Amniotic epithelial cell (primary cell): ENCODE results near the gene MYO9B.

Source experiments
- DNase-seq: peaks from one replicate; pipeline ENCODE4 v3.0.0-alpha.2; 2010; ENCODE audit warnings: low read depth

Gene MYO9B

DNA sequence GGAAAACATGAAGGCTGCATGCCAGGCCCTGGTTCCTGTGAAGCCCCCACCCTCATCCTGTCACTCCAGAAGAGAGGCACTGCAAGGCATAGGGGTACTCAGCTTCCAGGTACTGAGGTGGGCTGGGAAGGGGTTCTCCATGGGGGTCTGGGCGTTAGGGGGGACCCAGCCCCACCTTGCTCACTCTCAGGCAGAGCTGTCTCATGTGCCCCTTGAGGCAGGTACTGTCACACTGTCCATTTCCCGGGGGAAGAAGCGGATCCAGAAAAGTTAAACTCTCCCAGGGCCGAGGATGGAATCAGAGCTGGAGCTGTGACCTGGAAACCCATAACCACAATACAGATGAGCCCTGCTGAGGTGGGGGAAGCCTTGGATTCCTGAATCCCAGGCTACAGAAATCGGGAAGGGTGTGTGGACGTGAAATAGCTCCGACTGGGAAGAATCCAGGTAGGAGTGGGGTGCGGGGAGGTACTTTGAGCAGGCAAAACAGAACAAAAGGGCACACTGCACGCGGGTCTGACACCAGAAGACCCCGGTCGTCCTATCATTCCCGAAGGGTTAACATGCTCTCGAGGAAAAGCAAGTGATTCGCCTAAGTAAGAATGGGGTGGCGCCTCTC, 139.0 kb downstream of the MYO9B start:
- DNase-seq, result no peak

DNA sequence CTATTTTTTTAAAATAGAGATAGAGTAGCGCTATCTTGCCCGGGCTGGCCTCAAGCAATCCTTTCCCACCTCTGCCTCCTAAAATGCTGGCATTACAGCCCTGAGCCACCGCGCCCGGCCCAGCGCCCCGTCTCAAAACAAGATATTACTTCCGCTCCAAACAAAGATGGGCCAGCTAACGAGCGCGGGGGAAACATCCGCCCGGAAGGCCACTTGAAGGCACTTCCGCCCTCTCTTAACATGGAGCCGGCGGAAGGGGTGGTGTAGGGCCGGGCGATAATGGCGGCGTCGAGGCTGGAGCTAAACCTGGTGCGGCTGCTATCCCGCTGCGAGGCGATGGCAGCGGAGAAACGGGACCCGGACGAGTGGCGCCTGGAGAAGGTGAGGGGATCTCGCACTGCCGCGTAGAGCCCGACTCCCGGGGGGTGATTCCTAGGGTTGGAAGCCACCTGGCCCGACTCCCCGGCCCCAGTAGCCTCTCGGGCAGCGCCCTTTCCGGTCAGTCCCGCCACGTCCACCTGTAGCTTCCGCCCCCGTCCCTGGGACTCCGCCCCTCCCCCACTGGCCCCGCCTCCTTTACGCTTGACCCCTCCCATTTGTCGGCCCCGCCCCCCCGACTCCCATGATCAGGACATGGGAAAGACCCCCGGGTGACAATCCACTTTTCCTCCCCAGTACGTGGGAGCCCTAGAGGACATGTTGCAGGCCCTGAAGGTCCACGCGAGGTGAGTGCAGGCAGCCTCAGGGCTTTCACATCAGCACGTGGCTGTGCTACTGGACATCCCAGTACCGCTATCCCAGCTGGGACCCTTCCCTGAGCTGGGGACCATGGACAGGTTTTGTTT, 139.8 kb downstream of the MYO9B start, which contains the start of gene USE1:
TSS of gene USE1 (plus strand) at position 231 of the 845 bp plus-strand sequence. CDS start at position 280, 49 bp downstream.
- peak; percentile 89 for DNase-seq

DNA sequence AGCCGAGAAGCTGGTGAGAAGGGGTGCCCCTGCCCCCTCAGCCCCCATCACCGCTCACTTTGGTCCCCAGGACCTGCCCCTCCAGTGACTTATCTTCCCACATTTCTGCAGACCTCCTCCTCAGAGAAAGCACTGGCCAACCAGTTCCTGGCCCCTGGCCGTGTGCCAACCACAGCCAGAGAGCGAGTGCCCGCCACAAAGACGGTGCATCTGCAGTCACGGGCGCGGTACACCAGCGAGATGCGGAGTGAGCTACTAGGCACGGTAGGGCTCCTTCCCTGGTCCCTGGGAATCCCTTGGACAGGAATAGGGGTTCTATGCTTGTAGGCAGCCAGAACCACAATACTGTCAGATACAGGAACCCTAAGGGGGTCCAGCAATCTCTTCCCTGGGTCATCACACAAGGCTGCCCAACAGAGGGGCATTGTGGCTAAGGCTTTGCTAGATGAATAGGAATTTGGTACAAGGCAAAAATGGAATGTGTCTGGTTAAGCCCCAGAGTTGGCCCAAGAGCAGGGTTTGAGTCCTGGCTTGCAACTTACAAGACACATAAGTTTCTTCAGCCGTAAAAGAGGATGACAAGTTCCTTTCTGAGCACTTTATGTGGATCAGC, 140.6 kb downstream of the MYO9B start:
- DNase-seq, result no peak

DNA sequence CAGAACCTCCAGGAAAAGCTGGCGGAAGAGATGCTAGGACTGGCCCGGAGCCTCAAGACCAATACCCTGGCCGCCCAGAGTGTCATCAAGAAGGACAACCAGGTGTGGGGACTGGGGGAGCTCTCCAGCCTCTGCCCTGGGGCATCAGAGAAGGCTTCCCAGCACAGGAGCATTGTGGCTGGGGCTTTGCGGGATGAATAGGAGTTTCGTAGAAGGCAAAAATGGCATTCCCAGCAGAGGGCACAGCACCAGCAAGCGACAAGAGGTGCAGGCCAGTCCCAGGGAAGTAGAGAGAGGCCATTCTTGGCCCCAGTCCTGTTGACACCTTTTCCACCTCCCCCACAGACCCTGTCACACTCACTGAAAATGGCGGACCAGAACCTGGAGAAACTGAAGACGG, 143.7 kb downstream of the MYO9B start:
- DNase-seq, result no peak

DNA sequence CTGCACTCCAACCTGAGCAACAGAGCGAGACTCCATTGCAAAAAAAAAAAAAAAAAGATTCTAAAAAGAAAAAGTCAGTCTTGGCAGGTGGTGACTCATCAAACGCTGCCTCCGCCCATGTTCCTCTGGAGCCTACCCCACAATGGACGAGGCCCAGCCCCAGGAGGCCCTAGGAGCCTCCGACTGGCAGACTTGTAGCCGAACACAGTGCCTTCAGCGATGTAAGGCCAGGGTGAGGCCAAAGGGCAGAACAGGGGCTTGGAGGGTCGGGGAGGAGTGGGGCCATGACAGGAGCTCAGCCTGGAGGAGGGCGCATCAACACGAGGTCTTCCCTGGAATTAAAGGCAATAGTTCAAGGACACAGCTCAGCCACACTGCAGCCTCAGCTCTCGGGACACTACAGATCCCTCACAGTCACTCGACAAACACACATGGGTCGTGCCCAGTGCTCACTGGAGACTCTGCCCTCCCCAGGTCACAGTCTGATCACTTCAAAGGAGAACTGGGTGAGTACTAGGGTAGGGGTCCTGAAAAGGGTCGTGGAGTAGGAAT, 144.7 kb downstream of the MYO9B start:
- DNase-seq, result peak; percentile 82

DNA sequence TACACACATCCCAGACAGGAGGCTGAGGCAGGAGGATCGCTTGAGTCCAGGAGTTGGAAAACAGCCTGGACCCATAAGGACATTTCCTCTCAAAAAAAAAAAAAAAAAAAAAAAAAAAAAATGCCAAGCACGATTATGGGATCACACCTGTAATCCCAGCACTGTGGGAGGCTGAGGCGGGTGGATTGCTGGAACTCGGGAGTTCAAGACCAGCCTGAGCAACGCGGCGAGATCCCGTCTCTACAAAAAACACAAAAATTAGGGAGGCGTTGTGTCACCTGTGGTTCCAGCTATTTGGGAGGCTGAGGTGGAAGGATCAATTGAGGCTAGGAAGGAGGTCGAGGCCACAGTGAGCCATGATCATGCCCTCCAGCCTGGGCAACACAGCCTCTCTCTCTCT, 149.5 kb downstream of the MYO9B start:
- DNase-seq, result no peak

DNA sequence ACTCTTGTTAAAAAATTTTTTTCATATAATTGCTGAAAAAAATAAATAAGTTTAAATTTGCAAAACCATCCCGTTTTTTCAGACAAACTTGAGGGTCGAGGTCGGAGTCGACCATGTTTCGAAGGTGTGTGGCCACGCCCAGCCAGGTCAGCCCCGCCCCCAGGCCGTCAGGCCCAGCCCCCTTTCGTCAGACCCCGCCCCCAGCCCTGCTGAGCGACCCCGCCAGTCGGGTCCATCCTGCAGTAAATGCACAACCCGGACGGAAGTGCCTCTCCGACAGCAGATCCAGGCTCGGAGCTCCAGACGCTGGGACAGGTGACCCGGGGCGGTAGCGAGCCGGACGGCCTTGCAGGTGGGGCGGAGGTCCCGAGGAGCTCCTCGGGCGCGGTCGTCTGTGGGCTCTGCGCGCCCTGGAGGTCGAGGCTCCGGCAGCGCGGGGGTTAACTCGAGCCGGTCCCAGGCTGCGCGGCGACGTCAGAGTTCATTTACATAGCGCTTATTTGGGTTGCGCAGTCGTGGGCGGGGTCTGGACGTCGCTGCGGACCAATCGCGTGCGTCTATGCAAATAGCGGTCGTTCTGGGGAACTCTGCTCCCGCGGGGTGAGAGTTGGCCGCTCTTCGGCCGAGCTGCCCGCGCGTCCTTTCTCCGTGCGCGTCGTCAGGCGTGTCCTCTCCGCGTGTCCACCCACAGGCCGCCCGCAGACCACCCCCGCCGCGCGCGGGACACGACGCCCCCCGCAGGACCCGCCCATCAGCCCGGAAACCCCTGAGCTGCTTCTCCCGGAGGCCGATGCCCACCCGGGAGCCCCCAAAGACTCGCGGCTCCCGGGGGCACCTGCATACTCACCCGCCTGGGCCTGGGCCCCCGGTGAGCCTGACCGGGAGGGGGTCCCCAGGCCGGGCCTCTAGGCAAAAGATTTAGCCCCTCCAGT, 150.7 kb downstream of the MYO9B start, which contains the start of gene OCEL1:
TSS of gene OCEL1 (plus strand) at position 225 of the 932 bp plus-strand sequence. CDS start at position 247, 22 bp downstream.
- DNase-seq, result peak; percentile 97

DNA sequence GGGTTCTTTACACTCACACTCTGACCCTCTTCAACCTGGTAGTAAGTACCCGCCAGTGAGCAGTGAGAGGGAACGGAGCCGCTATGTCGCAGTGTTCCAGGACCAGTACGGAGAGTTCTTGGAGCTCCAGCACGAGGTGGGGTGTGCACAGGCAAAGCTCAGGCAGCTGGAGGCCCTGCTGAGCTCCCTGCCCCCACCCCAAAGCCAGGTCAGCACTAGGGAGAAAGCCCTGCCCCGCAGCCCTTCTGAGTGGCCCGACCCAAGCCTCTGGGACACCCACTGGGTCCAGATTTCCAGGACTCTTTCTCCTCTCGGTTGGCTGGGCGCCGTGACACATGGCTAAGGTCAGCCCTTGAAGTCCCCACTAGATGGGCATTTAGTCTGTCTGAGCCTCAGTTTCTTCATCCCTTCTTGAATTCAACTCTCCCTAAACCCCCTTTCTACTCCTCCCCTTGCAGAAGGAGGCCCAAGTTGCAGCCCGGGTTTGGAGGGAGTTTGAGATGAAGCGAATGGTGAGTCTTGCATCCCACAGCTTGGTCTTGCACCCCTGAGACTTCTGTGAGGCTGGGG, 152.3 kb downstream of the MYO9B start:
- DNase-seq, result no peak

DNA sequence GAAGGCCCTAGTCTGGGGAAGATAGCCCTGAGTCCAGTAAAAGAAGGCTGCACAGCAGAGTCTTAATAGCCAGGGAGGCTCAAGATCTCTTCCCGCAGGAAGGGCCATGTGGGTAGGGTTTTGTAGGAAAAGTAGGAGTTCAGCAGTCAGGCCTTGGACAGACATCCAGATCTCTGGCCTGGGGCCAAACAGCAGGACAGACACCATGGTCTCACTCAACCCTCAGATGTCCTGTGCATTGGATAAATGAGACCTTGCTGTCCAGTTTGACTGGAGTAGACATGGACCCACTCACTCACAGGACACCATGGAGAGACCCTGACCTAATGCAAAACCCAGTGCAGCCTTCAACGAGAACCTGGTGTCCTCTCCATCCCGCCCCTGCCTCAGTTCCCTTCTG, 154.3 kb downstream of the MYO9B start:
- DNase-seq, result no peak

DNA sequence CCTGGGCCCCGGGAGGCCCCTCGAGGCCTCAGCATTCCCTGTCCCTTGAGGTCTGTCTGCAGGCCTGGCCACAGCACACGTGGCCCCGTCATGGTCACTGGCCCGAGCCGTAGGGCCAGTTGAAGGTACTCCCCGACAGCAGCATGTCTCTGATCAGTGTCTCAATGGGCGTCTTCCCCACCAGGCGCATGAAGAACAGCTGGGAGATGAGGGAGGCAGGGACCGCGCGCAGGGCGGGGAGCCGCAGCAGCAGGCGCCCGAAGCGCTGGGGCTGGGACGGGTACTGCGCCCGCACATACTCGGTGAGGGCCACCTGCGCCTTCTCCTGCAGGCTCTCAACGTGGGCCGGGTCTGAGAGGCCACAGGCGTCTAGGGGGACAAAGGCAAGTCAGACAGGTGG, 156.7 kb downstream of the MYO9B start:
- no peak for DNase-seq

DNA sequence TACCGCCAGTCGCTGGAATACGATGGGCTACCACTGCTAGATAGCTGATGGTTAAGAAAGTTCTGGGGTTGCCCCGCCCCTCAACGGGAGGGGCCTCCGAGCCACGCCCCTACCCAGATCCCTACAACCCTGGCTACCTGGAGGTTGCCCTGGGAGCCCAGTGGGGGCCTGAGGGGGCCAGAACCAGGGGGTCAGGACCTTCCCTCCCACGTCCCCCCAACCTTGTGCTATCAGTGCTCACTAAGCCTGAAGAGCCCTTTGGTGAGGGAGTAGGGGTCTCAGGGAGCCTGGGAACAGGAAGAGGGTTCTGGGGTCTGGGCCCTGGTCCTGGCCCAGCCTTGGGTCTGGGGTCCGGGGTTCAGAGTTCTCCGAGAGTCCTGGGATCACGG, 159.3 kb downstream of the MYO9B start:
- peak; percentile 47 for DNase-seq

DNA sequence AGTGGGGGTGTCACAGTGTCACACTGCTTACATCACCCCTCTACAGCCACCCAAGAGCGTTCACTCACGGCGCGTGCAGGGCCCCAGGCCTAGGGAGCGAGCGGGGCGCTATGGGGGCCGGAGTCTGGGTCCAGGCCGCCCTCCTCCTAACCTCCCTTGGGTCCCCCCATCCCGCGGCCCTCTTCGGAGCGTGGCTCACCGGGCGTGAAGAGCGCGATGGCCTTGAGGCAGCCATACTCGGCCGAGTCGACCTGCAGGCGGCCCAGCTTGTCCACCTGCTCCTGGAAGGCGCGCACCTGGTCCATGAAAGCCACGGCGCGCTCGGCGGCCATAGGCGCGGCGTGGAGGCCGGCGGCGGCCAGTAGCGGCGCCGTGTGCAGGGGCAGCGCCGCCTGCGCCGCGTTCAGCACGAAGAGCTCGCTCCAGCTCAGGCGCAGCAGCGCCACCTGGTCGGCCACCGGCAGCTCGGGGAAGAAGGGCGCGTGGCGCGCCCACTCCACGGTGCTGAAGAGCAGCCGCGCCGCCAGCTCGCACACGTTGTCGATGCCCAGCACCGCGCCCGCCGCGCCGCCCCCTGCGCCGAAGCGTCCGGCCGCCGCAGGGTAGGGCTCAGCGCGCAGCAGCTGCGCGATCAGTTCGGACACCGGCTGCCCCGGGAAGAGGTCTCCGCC, 159.9 kb downstream of the MYO9B start:
- peak; percentile 74 for DNase-seq

DNA sequence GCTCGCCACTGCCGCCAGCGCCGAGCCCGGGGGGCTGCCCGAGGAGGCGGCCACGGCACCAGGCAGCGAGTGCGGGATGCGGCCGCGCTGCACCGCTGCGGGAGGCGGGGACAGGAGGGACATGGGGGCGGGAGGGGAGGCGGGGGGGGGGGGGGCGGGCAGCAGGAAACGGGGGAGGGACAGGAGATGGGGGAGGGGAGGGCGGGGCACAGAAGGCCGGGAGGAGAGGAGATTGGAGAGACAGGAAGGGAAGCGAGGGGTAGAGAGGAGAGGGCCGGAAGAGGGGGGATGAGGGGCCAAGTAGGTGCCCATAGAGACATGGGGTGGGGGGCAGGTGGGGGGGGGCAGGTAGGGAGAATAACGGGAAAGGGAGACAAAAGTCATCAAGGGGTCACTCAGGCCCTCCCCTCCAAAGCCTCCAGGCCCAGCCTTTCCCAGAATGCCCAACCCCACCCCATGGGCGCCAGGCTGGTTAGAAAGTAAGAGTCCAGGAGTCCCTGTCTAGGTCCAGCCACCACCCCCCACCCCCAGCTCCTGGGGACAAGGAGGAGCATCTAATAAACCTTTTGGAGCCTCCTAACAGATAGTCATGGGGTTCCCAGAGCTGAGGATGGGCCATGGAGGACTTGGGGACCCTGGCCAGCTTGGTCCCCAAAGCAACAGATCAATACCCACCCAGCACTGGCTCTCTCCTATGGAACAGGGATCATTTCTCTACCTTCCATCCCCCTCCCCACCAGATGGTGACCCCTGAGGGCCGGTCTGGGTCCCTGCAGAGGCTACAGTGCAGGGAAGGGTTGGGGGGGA, 160.6 kb downstream of the MYO9B start:
- no peak for DNase-seq

DNA sequence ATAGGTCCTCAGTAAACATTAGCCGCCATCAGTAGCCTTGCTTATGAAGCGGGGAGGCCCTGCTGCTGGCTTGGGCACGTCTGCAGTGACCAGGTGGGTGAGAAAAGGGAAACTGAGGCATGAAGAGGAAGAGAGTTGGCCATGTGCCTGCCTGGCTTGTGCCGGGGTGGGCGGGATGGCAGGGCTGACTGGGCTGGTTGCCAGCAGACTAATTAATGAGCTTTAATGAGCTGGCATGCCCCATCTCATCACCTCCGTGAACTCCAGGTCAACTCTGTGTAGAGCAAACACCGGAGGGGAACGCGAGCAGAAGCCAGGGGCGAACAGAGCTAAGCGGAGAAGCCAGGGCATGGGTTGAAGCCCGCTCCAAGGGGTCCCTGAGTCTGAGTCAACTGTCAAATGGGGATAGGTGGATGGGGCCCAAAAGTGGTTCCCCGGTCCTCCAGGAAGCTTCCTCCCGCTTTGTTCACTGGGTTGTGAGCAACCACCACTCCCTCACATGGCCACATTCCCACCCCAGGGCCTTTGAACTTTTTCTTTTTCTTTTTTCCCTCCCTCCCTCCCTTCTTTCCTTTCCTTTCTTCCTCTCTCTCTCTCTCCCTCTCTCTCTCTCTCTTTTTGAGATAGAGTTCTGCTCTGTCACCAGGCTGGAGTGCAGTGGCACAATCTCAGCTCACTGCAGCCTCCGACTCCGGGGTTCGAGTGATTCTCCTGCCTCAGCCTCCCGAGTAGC, 161.4 kb downstream of the MYO9B start:
- DNase-seq, result no peak

DNA sequence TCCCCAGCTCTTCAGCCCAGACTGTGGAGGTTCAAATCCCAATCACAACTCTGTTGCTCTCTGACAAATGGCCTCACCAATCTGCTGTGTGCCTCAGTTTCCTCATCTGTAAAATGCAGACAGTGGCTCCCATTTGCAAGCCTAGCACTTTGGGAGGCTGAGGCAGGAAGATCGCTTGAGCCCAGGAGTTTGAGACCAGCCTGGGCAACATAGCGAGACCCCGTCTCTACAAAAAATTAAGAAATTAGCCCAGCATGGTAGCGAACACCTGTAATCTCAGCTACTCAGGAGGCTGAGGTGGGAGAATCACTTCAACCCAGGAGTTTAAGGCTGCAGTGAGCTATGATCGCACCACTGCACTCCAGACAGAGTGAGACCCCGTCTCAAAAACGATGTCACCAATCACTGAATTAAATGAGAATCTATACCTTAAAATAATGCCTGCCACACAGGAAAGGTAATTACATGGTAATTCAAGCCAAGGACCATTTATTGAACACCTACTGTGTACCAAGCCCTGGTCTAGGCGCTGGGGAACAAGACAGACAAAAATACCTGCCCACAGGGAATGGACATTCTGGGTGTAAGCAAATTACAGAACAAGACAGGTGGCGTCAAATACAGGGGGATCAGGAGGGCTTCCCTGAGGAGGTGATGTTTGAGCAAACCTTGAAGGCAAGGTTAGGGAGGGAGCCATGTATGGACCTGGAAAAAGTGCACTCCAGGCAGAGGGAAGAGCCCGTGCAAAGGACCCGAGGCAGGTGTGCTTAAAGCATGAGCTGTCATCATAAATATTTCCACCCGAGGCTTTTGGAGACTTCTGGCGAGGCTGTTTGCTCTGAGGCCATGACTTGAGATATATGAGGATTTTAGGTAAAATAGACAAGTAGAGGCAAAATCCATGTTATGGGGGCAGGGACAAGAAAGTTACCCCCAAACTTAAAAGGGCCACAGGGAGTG, 162.4 kb downstream of the MYO9B start:
- no peak for DNase-seq

DNA sequence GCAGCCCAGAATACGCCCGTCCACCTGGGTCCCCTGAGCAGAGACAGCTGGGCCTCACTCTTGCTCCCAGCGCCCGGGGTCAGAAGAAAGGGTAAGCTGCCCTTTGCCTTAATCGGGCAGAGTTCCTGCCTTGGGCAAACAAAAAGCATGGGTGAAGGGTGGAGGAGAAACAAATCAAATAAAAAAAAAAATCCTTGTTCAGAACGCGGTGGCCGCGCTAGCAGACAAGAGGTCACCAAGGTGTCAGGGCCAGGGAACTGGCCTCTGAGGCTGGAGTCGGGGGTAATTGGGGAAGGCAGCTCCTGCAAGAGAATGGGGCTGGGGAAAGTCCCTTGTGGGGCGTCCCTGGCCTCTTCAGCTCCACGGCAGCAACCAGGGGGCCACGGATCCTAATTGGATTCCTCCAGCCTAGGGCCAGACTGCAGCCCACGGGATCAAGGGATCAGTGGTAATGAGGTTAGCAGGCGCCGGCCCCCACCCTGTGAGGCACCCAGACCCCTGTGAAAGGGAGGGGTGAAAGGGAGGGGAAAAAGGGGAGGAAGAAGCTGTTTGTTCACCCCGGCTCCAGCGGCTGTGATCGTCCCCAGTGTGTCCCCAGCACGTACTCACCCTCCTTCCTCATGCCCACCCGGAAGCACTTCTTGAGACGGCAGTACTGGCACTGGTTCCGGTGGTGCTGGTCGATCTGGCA, 164.6 kb downstream of the MYO9B start:
- no peak for DNase-seq

DNA sequence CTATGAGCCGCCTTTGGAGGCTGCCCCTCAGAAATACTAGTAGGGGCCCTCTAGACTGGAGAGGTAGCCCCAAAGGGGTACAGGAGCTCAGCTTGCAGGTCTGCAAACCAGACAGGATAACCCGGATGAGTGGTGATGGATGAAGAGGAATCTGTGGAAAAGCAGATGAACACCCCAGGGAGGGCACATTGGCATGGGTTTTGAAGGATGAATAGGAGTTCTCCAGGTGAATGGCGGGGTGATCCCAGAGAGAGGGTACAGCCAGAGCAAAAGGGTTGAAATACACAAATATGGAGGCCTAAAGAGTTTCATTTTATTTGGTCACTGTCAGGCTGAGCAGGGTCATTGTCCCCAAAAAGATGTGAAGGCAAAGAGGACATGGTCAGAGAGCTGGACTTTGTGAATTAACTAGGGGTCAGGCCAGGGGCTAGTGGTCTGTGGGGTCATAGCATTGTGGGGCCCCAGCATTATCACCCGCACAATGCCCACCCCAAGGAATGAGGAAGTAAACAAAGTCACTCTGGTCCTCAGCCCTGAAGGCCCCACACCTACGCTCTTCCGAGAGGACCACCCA, 165.3 kb downstream of the MYO9B start:
- no peak for DNase-seq
